ENCODE data around the gene HAUS3. TPM values are rescaled to one million over a fixed set of nuclear protein-coding genes. Genes with fewer than 3 reads are reported as not detected.

Gene HAUS3, protein sequence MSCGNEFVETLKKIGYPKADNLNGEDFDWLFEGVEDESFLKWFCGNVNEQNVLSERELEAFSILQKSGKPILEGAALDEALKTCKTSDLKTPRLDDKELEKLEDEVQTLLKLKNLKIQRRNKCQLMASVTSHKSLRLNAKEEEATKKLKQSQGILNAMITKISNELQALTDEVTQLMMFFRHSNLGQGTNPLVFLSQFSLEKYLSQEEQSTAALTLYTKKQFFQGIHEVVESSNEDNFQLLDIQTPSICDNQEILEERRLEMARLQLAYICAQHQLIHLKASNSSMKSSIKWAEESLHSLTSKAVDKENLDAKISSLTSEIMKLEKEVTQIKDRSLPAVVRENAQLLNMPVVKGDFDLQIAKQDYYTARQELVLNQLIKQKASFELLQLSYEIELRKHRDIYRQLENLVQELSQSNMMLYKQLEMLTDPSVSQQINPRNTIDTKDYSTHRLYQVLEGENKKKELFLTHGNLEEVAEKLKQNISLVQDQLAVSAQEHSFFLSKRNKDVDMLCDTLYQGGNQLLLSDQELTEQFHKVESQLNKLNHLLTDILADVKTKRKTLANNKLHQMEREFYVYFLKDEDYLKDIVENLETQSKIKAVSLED
- 9.2 and 13.3 TPM in 2 replicates for total RNA-seq

DNA sequence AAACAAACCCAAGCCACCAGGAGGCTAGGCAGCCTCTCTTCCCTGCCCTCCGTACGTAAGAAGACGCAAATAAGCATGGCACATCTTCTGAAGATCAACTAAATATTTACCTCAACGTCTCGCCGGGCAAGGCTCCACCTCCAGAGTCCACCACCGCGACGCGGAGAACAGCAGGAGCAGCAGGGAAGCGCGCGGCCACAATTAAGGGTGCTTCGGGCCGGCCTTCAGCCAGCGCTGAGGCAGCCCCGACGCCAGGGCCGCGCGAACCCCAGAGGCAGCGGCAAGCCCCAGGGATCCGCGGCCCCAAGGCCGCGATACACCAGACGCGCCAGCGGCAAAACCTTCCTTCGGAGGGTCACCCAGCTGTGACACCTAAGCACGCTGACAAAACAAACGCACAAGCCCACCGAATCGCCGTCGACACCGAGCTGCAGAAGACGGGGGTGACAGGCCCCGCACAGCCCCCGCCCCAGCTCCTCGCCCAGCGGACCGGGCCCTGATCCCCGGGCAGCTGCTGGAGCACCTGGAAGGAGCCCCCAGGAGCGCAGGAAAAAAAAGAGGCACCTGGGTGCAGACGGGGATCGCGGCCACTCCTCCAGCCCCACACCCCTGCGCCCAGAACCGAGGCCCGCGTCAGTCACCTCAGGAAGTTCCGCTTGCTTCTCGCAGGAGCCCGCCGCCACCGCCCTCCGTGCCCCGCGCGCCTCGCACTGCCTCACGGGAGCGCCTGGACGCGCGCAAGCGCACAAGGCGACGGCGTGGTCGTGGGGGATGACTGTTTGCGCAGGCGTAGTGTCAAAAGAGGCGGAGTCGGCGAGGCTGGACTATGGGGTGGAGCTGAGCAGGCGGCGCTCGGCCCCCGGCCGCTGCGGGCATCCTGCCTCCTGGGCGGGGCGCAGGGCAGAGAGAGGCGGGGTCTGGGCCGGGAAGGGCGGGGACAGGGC, at the start of gene HAUS3, which contains the start of gene POLN:
HAUS3 (minus strand) TSS at position 712 of the 944 bp plus-strand sequence. CDS start 1,175 bp downstream, outside the sequence.
POLN (minus strand) TSS at position 712 of the 944 bp plus-strand sequence. CDS start 12,890 bp downstream, outside the sequence.
- Histone ChIP-seq H3K27me3 (ENCODE audit: control insufficient read depth, insufficient read depth, low read length) (no peaks in the 10 kb centered on the region), H3K4me3 (ENCODE audit: low read depth, low read length) (peak within 1 kb of the TSS; percentile 98), H3K36me3 (ENCODE audit: control insufficient read depth, insufficient read depth, low read length) (no peaks in the 10 kb centered on the region)
- TF ChIP-seq, protein P1, sequence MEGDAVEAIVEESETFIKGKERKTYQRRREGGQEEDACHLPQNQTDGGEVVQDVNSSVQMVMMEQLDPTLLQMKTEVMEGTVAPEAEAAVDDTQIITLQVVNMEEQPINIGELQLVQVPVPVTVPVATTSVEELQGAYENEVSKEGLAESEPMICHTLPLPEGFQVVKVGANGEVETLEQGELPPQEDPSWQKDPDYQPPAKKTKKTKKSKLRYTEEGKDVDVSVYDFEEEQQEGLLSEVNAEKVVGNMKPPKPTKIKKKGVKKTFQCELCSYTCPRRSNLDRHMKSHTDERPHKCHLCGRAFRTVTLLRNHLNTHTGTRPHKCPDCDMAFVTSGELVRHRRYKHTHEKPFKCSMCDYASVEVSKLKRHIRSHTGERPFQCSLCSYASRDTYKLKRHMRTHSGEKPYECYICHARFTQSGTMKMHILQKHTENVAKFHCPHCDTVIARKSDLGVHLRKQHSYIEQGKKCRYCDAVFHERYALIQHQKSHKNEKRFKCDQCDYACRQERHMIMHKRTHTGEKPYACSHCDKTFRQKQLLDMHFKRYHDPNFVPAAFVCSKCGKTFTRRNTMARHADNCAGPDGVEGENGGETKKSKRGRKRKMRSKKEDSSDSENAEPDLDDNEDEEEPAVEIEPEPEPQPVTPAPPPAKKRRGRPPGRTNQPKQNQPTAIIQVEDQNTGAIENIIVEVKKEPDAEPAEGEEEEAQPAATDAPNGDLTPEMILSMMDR (IDR thresholded peaks at IDR 0.05; ENCODE audit: insufficient read depth, low read length, poor library complexity, severe bottlenecking), result no peak
- peak; percentile 70 for DNase-seq (ENCODE audit: low read depth)

DNA sequence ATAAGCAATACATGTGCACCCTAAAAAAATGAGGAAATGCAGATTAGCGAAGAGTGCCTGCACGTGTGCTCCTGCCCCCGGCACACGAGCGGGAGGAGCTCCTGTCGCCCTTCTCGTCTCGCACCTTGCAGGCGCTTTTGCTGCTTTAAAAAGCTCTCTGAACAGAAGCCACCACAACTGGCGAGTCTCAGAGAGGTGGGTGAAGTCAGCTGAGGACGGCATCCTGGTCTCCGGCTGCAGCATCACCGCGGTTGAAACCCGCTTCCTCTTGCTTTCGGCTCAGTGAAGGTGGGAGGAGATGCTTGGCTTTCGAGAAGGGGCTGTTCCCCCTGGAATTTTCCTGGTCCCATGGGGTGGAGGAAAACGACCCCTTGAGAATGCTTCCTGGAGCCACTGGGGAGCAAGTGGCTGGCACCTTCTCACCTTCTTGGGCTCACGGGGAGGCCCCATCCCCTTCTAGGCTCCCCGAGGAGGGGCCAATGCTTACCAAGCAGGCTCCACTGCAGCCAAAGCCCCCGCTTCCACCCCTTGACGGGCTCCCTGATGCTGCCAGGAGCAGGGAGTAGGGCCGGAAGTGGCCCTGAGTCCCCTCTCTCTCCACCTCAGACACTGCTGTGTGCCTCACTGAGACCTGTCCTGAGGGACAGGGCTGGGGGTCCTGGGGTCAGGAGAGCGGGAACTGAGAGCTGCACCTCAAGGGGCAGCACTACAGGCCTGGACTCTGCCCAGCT, 49.2 kb upstream of the HAUS3 start:
- Histone ChIP-seq H3K4me3 (ENCODE audit: low read depth, low read length) (no peak overlapping the region), H3K36me3 (ENCODE audit: control insufficient read depth, insufficient read depth, low read length) (no peaks in the 10 kb centered on the region), H3K27me3 (ENCODE audit: control insufficient read depth, insufficient read depth, low read length) (peaks cover 12% of the 10 kb centered on the region)
- no peak for DNase-seq (ENCODE audit: low read depth)
- TF ChIP-seq, protein P1 (IDR thresholded peaks at IDR 0.05; ENCODE audit: insufficient read depth, low read length, poor library complexity, severe bottlenecking), result no peak

DNA sequence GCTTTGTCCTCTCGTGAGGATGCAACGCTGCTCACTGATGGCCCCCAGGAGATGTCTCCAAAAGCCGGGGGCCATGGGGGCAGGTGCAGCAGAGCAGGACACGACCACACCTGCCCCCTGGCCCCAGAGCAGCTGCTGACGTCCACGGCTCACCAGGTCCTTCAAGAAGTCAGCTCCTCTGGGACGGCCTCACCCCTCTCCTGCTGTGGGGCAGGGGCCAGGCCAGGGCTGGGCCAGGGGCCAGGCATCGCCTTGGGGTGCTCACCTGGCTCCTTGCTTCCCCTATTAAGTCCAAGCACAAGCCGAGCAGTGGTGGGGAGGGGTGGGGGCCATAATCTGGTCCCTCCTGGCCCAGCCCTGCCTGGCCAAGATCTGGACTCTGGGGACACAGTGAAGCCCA, 48.6 kb upstream of the HAUS3 start:
- H3K4me3 ChIP-seq (ENCODE audit: low read depth, low read length), result no peak overlapping the region
- H3K36me3 ChIP-seq (ENCODE audit: control insufficient read depth, insufficient read depth, low read length), result no peaks in the 10 kb centered on the region
- DNase-seq (ENCODE audit: low read depth), result no peak
- TF ChIP-seq, protein P1 (IDR thresholded peaks at IDR 0.05; ENCODE audit: insufficient read depth, low read length, poor library complexity, severe bottlenecking), result no peak
- H3K27me3 ChIP-seq (ENCODE audit: control insufficient read depth, insufficient read depth, low read length), result peaks cover 9% of the 10 kb centered on the region

DNA sequence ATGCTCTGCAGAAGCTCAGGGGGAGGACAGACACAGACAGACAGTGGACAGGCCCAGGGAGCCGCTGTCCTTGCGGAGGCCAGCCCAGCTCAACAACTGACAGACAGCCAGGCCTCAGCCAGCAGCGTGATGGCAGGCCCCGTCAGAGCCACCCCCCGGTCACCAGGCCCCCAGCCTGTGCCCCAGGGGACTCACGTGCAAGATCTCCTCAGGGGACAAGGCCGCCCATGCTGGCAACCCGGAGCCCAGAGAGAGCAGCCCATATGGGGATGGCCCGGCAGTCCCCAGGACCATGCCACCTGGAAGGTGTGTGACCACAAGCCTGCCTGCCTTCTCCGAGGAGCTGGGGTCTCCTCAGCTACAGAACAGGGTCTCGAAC, 48.0 kb upstream of the HAUS3 start:
- H3K36me3 ChIP-seq (ENCODE audit: control insufficient read depth, insufficient read depth, low read length), result no peaks in the 10 kb centered on the region

More for the DNA sequence above, 48.0 kb upstream of the HAUS3 start:
- no peak for DNase-seq (ENCODE audit: low read depth)
- no peak overlapping the region for H3K4me3 ChIP-seq (ENCODE audit: low read depth, low read length)
- peaks cover 9% of the 10 kb centered on the region for H3K27me3 ChIP-seq (ENCODE audit: control insufficient read depth, insufficient read depth, low read length)
- TF ChIP-seq, protein P1 (IDR thresholded peaks at IDR 0.05; ENCODE audit: insufficient read depth, low read length, poor library complexity, severe bottlenecking), result no peak

Measured in kidney epithelial cell (primary cell).